Heart right ventricle (tissue), 16 donors: Measurements from ENCODE around the gene ARHGAP1. TPM values are rescaled to one million over a fixed set of nuclear protein-coding genes. Genes with fewer than 3 reads are reported as not detected.
A peak's percentile ranks its signal among the peaks of the same experiment; 100 is the strongest.

Experiments
- ATAC-seq, 8 donors: fragments of 200-7000 bp; cut with Tn5 transposase; one replicate each; pipeline ENCODE4 v1.9.1; 2020; ENCODE audit warnings: mild to moderate bottlenecking in 8 of 8, moderate library complexity in 8 of 8, moderate number of reproducible peaks in 1 of 8
- DNase-seq, 2 donors: peaks; one replicate each; pipeline ENCODE4 v3.0.0-alpha.2; 2020
- H3K27ac ChIP-seq, 10 donors: fragments of 200-600 bp; sonication (generic) in 2 of 10; one replicate each; pipeline versions ENCODE4 v1.5.0 to v1.8.0; 2020 to 2022; ENCODE audit warnings: mild to moderate bottlenecking in 3 of 10
- H3K27me3 ChIP-seq, 7 donors: fragments of 200-600 bp; one replicate each; pipeline ENCODE4 v1.8.0; 2021 to 2022; ENCODE audit warnings: mild to moderate bottlenecking in 2 of 7
- H3K36me3 ChIP-seq, 9 donors: fragments of 200-600 bp; sonication (generic) in 1 of 9; one replicate each; pipeline versions ENCODE4 v1.5.0 to v1.8.0; 2020 to 2022; ENCODE audit warnings: mild to moderate bottlenecking in 2 of 9
- H3K4me1 ChIP-seq, 9 donors: fragments of 200-600 bp; sonication (generic) in 1 of 9; one replicate each; pipeline versions ENCODE4 v1.5.0 to v1.8.0; 2020 to 2022; ENCODE audit warnings: mild to moderate bottlenecking in 4 of 9
- H3K4me3 ChIP-seq, 10 donors: fragments of 200-600 bp; sonication (generic) in 2 of 10; one replicate each; pipeline versions ENCODE4 v1.5.0 to v1.8.0; 2020 to 2022; ENCODE audit warnings: mild to moderate bottlenecking in 7 of 10, moderate library complexity in 2 of 10
- H3K9me3 ChIP-seq, 11 donors: fragments of 200-600 bp in 10 of 11; sonication (generic) in 2 of 11; one replicate each; pipeline versions ENCODE4 v1.5.0 to v1.8.0; 2013 to 2022; ENCODE audit warnings: mild to moderate bottlenecking in 2 of 11, control low read depth in 1 of 11, moderate library complexity in 1 of 11
- CTCF ChIP-seq, 9 donors: fragments of 200-600 bp; sonication (generic) in 2 of 9; IDR thresholded peaks; one replicate each; pipeline versions ENCODE4 v1.5.0 to v1.8.0; 2021 to 2022; ENCODE audit warnings: antibody characterized with exemption in 9 of 9, mild to moderate bottlenecking in 5 of 9, moderate library complexity in 1 of 9
- WGBS, 2 donors: extraction: QIAGEN DNeasy Blood & Tissue Kit; methylation state at CpG; one replicate each; pipeline ENCODE4 v1.1.7; 2013; ENCODE audit warnings: inconsistent platforms in 1 of 2; 5-methylcytosine and 5-hydroxymethylcytosine counted together
- intact Hi-C, 10 donors: fragments of 100-400 bp; cut with DNase I; formaldehyde crosslinking; loops; one replicate each; pipeline versions ENCODE4 v1.11.1 to v1.14.2; 2022
- polyA plus RNA-seq, 2 donors: library from polyadenylated mRNA; stranded (reverse); fragments of 200-250 nt; gene quantifications; one replicate each; pipeline ENCODE4 v1.2.3, GENCODE V29; 2013
- total RNA-seq, 10 donors: library from RNA; stranded (reverse); fragmentation: NEBNext Ultra II Directional in 3 of 10; extraction: Animal tissue kit (Norgen Biotek cat#: 25700) in 3 of 10; gene quantifications; one replicate each; pipeline versions ENCODE4 v1.2.1 to v1.2.4, GENCODE V29; 2021 to 2023
- donor health status: Arrhythmogenic right ventricular cardiomyopathy.
- donor health status: ischemic (EF 13 %, LVEDD 7.1; RV severe dilation, severe dysfunction).
- donor health status: healthy with polysubstance abuse.
- donor health status: DM: no; HTN: yes; CAD: no.
- donor health status: DM: no; HTN: no; CAD: no.
- donor health status: ischemic (EF 25% LVEDD 6.9; RV normal size, moderate dysfunction).
- donor health status: ischemic (EF 25% LVEDD 5.7; RV mildly dilated, moderate dysfunction).
- donor health status: healthy.
- donor health status: DM: yes; HTN: yes; CAD: no.
- donor health status: Ischemic cardiomyopathy.
- donor health status: ischemic (EF 35%, LVEDD 5.7; RV mildly dilated, moderate dysfunction).
- donor health status: nonischemic (EF 11% LVEDD 7.7; RV severe dilation, severe dysfunction).
- donor health status: DM: yes; HTN: yes; CAD: no.
- donor health status: PGD.
- donor health status: ischemic (EF 29% LVEDD 5.4; RV normal size, mild dysfunction).
- donor health status: nonischemic (EF 23%, LVEDD 6.1; RV moderate dilation, normal function).

Gene ARHGAP1
- total and polyA plus RNA-seq, 12 donors: 28.4 to 268 (median 124) TPM

- ATAC-seq: peak in 1 of 8 donors; percentile 19
- TF ChIP-seq CTCF (IDR thresholded peaks at IDR 0.05): no peak
- H3K27me3 ChIP-seq: no peaks in the 10 kb centered on the region
- intact Hi-C loops: no loop called here
- WGBS, 2 donors: 83 to 84% methylated on average over 10 of the region's 10 CpGs
- DNase-seq: no peak
- peaks cover 0 to 5% (median 0%) of the 10 kb centered on the region in 9 donors for H3K4me1 ChIP-seq
- H3K27ac ChIP-seq: peak overlapping the region in 1 of 10 donors; percentile 31
- no peak overlapping the region for H3K4me3 ChIP-seq
- H3K9me3 ChIP-seq: no peaks in the 10 kb centered on the region
- peaks cover 0 to 83% (median 54%) of the 10 kb centered on the region in 9 donors for H3K36me3 ChIP-seq
Measured at GRCh38 chr11:46743693-46744339, 43.4 kb upstream of the ARHGAP1 start.

- intact Hi-C loops: no loop called here
- no peaks in the 10 kb centered on the region for H3K9me3 ChIP-seq
- no peak overlapping the region for H3K4me3 ChIP-seq
- no peak for TF ChIP-seq CTCF (IDR thresholded peaks at IDR 0.05)
- peaks cover 0 to 5% (median 0%) of the 10 kb centered on the region in 9 donors for H3K4me1 ChIP-seq
- H3K27ac ChIP-seq: peak overlapping the region in 3 of 10 donors; percentile 4 to 32 (median 15)
- DNase-seq: no peak
- H3K36me3 ChIP-seq: peaks cover 0 to 75% (median 46%) of the 10 kb centered on the region in 9 donors
- WGBS, 2 donors: 93 to 95% methylated on average over 2 of the region's 2 CpGs
- ATAC-seq: no peak
- H3K27me3 ChIP-seq: no peaks in the 10 kb centered on the region
Measured at GRCh38 chr11:46743043-46743442, 42.6 kb upstream of the ARHGAP1 start.

- Histone ChIP-seq H3K27ac (peak overlapping the region in 4 of 10 donors; percentile 15 to 32 (median 28)), H3K9me3 (no peaks in the 10 kb centered on the region), H3K27me3 (no peaks in the 10 kb centered on the region), H3K36me3 (peaks cover 0 to 63% (median 34%) of the 10 kb centered on the region in 9 donors), H3K4me3 (no peak overlapping the region), H3K4me1 (peaks cover 0 to 5% (median 0%) of the 10 kb centered on the region in 9 donors)
- intact Hi-C loops: no loop called here
- DNase-seq: no peak
- TF ChIP-seq CTCF (IDR thresholded peaks at IDR 0.05): no peak
- WGBS, 2 donors: 69 to 74% methylated on average over 12 of the region's 12 CpGs
- peak in 3 of 8 donors; percentile 18 to 59 (median 33) for ATAC-seq
Measured at GRCh38 chr11:46741600-46742484, 41.4 kb upstream of the ARHGAP1 start.

- DNase-seq (no peak), ATAC-seq (peak in 1 of 8 donors; percentile 47)
- WGBS, 2 donors: 55 to 57% methylated on average over 6 of the region's 6 CpGs
- peaks cover 0 to 5% (median 0%) of the 10 kb centered on the region in 9 donors for H3K4me1 ChIP-seq
- H3K9me3 ChIP-seq: no peaks in the 10 kb centered on the region
- no peak overlapping the region for H3K27ac ChIP-seq
- H3K36me3 ChIP-seq: peaks cover 0 to 34% (median 13%) of the 10 kb centered on the region in 9 donors
- TF ChIP-seq CTCF (IDR thresholded peaks at IDR 0.05): no peak
- no peaks in the 10 kb centered on the region for H3K27me3 ChIP-seq
- intact Hi-C loops: no loop called here
- H3K4me3 ChIP-seq: no peak overlapping the region
Measured at GRCh38 chr11:46738887-46739286, 38.5 kb upstream of the ARHGAP1 start.
